SU-DHL-6 (cell line): ENCODE data around the gene NELL1.

ENCODE experiments used
- H2AFZ ChIP-seq: fragments of 200-600 bp; sonication (generic); 2 replicates; pipeline ENCODE4 v1.6.1; 2014; ENCODE audit warnings: low read depth, mild to moderate bottlenecking, moderate library complexity, mixed read lengths, antibody characterized with exemption, low read length; ENCODE audit not compliant: severe bottlenecking
- H3F3A ChIP-seq: fragments of 200-600 bp; shearing (Covaris generic); 2 replicates; pipeline ENCODE4 v1.6.0; 2016; ENCODE audit warnings: antibody characterized with exemption, mild to moderate bottlenecking; ENCODE audit not compliant: insufficient read depth
- H3K27ac ChIP-seq: fragments of 200-600 bp; sonication (generic); 2 replicates; pipeline ENCODE4 v1.5.1; 2016; ENCODE audit warnings: low read depth, mild to moderate bottlenecking, low read length, moderate library complexity, mixed read lengths
- H3K27me3 ChIP-seq: fragments of 200-600 bp; sonication (generic), shearing (Covaris generic); 2 replicates; pipeline ENCODE4 v1.6.0; 2014; ENCODE audit warnings: mild to moderate bottlenecking, low read length
- H3K36me3 ChIP-seq: fragments of 200-600 bp; sonication (generic); 2 replicates; pipeline ENCODE4 v1.6.1; 2014; ENCODE audit warnings: mild to moderate bottlenecking, low read length, mixed read lengths
- H3K4me2 ChIP-seq: fragments of 300-600, 200-600 bp; shearing (Covaris generic), sonication (generic); 2 replicates; pipeline ENCODE4 v1.6.0; 2014; ENCODE audit warnings: low read length, low read depth, mild to moderate bottlenecking; ENCODE audit not compliant: poor library complexity, severe bottlenecking
- H3K4me3 ChIP-seq: fragments of 200-600 bp; sonication (generic); 2 replicates; pipeline ENCODE4 v1.5.1; 2014; ENCODE audit warnings: antibody characterized with exemption, low read length, mild to moderate bottlenecking, mixed read lengths; ENCODE audit not compliant: insufficient read depth, poor library complexity, severe bottlenecking
- H3K79me2 ChIP-seq: fragments of 200-600 bp; sonication (generic); 2 replicates; pipeline ENCODE4 v1.6.1; 2014; ENCODE audit warnings: mild to moderate bottlenecking, low read length, moderate library complexity; ENCODE audit not compliant: insufficient read depth
- H3K9ac ChIP-seq: fragments of 200-600 bp; sonication (generic); 2 replicates; pipeline ENCODE4 v1.7.0; 2014; ENCODE audit warnings: mild to moderate bottlenecking, low read length
- H3K9me2 ChIP-seq: fragments of 200-600 bp; sonication (generic); replicated peaks from 2 replicates; pipeline ENCODE4 v1.6.1; 2014; ENCODE audit warnings: low read length; ENCODE audit not compliant: insufficient read depth
- H3K9me3 ChIP-seq: fragments of 200-600 bp; sonication (generic); 2 replicates; pipeline ENCODE4 v1.6.1; 2014; ENCODE audit warnings: low read length, mixed read lengths; ENCODE audit not compliant: insufficient read depth
- H4K20me1 ChIP-seq: fragments of 200-600 bp; sonication (generic); 2 replicates; pipeline ENCODE4 v1.6.1; 2014; ENCODE audit warnings: low read depth, mild to moderate bottlenecking, antibody characterized with exemption, low read length, moderate library complexity, mixed read lengths
- CTCF ChIP-seq: fragments of 200-600 bp; sonication (generic); IDR thresholded peaks from one replicate; pipeline ENCODE4 v1.5.1; 2017; ENCODE audit warnings: antibody characterized with exemption, mild to moderate bottlenecking, low read length, moderate library complexity; ENCODE audit not compliant: insufficient read depth, poor library complexity, severe bottlenecking
- EZH2phosphoT487 ChIP-seq: fragments of 200-600 bp; sonication (generic), shearing (Covaris generic); conservative IDR thresholded peaks from 2 replicates; pipeline ENCODE4 v1.6.1; 2018; ENCODE audit warnings: mild to moderate bottlenecking, antibody characterized with exemption, low read length, moderate library complexity, mixed read lengths

The NELL1 gene

DNA sequence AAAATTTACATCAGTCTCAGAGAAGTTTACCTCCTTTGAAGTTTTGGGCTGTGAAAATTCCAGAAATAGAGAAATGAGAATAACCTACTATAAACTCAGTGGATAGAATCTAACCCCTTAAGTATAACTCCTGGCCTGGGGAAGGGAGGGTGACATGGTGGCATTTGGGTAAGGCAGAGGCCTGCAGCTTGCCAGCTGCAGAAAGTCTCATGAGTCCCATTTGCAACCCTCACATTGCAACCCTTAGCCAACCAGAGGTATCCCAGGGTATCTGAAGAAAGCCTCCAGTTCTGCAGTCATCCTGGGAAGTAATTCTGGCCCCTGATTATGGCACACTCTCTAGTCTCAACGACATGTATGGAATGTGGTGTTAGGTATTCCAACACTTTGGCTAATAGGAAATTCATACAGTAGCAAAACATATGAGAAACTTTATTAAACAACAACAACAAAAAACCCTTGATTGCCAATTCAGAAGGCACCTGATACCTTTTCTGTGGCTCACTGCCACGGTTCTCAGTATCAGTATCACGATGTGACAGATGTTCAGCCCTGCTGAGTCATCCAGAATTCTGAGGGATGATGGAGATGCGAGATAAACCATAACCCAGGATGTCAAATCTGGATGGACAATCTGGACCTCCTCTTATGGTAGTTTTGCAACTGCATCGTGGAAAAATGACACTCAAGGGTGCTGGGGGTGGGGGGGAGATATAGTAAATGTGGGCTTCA, 743.4 kb downstream of the NELL1 start:
- H3K9me3 ChIP-seq, result no peaks in the 10 kb centered on the region
- H3K4me3 ChIP-seq, result no peak overlapping the region
- H3K9ac ChIP-seq, result no peak overlapping the region
- H2AFZ ChIP-seq, result no peak overlapping the region
- no peaks in the 10 kb centered on the region for H3K36me3 ChIP-seq
- H3K79me2 ChIP-seq, result no peaks in the 10 kb centered on the region
- no peaks in the 10 kb centered on the region for H3K27me3 ChIP-seq
- TF ChIP-seq CTCF (no peak), EZH2phosphoT487 (no peak)
- no peaks in the 10 kb centered on the region for H3F3A ChIP-seq
- H3K9me2 ChIP-seq, result no peaks in the 10 kb centered on the region
- H3K4me2 ChIP-seq, result no peak overlapping the region
- H4K20me1 ChIP-seq, result no peaks in the 10 kb centered on the region
- H3K27ac ChIP-seq, result no peak overlapping the region

GRCh38 chr11:21414953-21415352, 745.6 kb downstream of the NELL1 start:
- Histone ChIP-seq H3F3A (no peaks in the 10 kb centered on the region), H3K4me3 (no peak overlapping the region), H3K9ac (no peak overlapping the region), H3K27me3 (no peaks in the 10 kb centered on the region), H3K4me2 (no peak overlapping the region), H3K9me3 (no peaks in the 10 kb centered on the region), H4K20me1 (no peaks in the 10 kb centered on the region), H2AFZ (no peak overlapping the region), H3K36me3 (no peaks in the 10 kb centered on the region), H3K9me2 (0 out of 2 replicates have a peak, but pooled peaks cover 4% of the 10 kb centered on the region), H3K27ac (no peak overlapping the region), H3K79me2 (no peaks in the 10 kb centered on the region)
- TF ChIP-seq EZH2phosphoT487, result no peak
- TF ChIP-seq CTCF, result no peak

- Histone ChIP-seq H3K4me3 (no peak overlapping the region), H3K36me3 (no peaks in the 10 kb centered on the region), H3K4me2 (no peak overlapping the region), H2AFZ (no peak overlapping the region), H3K27ac (no peak overlapping the region), H4K20me1 (no peaks in the 10 kb centered on the region), H3K9me2 (0 out of 2 replicates have a peak, but pooled peaks cover 4% of the 10 kb centered on the region), H3K9ac (no peak overlapping the region), H3K79me2 (no peaks in the 10 kb centered on the region), H3K27me3 (no peaks in the 10 kb centered on the region), H3F3A (no peaks in the 10 kb centered on the region), H3K9me3 (no peaks in the 10 kb centered on the region)
- TF ChIP-seq EZH2phosphoT487 (no peak), CTCF (no peak)
Observed at GRCh38 chr11:21415606-21416005, 746.2 kb downstream of the NELL1 start.
